Activated CD8-positive, alpha-beta memory T cell treated with anti-CD3 and anti-CD28 coated beads, Interleukin-2, amount 50 U/mL, for 1 hour (primary cell): ENCODE measurements around the gene CTDP1.

Experiments
- DNase-seq: peaks from one replicate; pipeline ENCODE4 v3.0.0-alpha.2; 2020; ENCODE audit errors: extremely low read depth

Gene CTDP1

DNA sequence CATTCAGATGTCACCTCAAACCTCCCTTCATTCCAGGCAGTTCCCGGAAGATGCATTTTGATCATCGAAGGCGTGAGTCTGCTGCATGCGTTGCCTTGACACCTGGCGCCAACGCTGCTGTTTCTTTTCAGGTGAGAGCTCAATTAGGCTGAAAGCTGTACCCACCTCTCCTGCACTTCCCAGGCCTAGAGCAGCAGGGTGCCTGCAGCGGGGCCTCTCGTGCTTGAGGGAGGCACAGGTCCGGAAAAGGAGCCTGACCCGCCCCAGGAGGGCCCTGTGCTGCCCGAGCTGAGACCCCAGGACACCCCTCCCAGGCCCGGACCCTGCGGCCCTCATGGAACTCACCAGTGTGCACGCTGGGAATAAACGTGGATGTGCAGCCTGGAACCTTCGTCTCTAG, 86.7 kb downstream of the CTDP1 start:
- DNase-seq = no peak

DNA sequence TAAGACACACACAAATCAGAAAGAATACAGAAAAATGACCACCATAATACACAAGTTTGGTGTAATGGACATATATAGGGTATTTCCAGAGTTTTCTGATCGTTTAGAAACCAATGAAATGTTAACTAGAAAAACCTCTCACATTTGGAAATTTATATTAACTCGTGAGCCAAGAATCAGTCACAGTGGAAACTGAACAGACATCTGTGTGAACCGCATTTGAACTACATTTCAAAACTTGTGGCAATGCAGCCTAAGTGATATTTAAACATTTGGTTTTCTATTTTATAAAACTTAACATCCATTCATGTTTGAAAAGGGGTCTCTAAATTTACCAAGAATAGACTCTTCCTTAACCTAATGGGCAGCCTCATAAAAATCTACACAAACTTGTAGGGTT, 89.1 kb downstream of the CTDP1 start:
- DNase-seq = no peak

DNA sequence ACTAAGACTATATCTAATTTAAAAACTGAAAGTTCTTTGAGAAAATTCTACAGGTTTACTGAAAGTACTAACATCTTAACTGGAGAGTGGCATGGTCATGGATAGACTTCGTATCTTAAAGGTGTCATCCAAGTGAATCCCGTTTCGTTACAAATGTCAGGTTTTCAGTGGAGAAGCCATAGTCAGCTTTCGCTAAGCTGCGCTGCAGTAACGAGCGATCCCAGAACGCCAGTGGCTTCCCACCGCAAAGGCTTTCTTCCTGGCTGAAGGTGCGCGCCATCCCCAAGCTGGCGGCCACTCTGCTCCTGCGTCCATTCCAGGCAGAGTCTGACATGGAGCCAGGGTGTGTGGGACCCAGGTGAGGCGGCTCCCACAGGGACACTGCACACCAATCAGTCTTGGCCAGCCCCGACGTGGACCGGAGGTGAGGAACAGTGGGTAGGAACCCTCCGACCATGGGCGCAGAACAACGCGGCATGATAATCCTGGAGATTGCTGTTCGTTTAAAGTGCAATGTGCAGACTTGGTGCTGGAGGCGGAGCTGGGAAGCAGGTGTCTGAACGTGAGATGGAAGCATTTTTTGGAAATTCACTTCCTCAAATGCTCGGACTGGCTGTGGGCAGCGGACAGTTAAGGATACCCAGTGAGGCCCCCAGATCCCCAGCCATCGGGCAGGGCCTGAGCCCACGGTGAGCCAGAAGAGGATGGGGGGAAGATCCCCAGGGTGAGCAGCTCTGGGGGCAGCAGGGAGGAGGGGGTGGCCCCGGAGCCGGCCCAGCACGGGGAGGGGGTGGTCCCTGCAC, 90.3 kb downstream of the CTDP1 start:
- DNase-seq = no peak

DNA sequence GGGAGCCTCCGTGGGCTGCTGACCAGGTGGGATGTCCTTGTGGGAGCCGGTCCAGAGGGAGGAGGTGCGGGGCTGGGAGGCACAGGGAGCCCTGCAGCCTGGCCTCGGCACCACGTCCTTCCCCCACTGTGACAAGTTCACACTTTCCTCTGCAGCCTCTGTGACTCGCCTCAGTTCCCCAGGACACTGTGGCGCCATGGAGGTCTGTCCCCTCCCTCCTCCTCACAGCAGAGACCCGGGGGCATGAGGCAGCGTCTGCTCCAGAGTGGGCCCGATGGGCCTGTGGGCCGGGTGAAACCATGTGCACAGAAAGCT, 90.9 kb downstream of the CTDP1 start:
- DNase-seq = no peak

DNA sequence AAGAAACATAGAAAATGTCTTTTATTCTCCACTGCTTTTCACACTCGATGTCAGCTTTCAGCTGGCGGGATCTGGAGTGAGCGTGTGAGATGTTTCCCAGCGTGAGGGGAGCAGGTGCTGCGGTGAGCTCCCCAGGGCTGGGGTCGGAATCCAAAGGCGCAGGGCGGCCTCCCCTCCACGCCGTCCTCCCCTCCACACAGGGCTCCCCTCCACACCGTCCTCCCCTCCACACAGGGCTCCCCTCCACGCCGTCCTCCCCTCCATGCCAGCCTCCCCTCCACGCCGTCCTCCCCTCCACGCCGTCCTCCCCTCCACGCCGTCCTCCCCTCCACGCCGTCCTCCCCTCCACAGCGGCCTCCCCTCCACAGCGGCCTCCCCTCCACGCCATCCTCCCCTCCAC, 91.2 kb downstream of the CTDP1 start:
- DNase-seq = no peak

DNA sequence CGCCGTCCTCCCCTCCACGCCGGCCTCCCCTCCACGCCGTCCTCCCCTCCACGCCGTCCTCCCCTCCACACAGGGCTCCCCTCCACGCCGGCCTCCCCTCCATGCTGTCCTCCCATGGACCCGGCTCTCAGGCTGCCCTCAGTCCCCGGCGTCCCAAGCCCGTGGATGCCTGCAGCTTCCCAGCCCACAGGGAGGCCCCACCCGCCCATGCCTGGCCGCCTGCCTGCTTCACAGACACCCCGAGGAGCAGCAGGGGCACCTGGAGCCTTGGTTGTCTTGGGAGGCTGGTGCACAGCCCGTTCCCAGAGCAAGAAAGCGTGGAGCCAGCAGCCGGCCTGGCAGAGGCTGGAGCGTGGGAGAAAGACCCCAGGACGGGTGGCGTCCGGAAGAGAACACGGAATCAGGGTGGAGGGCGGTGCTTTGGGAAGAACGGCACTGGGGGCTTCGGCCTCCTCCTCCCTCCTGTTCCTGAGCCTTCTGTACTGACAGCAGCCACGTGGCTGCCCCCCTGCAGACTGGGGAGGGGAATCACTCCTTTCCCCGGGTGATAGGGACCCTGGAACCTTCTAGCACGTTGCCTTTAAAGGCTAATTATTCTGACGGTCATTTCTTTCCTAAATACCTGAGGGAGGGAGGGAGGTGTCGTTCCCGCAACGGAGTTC, 92.0 kb downstream of the CTDP1 start:
- no peak for DNase-seq

DNA sequence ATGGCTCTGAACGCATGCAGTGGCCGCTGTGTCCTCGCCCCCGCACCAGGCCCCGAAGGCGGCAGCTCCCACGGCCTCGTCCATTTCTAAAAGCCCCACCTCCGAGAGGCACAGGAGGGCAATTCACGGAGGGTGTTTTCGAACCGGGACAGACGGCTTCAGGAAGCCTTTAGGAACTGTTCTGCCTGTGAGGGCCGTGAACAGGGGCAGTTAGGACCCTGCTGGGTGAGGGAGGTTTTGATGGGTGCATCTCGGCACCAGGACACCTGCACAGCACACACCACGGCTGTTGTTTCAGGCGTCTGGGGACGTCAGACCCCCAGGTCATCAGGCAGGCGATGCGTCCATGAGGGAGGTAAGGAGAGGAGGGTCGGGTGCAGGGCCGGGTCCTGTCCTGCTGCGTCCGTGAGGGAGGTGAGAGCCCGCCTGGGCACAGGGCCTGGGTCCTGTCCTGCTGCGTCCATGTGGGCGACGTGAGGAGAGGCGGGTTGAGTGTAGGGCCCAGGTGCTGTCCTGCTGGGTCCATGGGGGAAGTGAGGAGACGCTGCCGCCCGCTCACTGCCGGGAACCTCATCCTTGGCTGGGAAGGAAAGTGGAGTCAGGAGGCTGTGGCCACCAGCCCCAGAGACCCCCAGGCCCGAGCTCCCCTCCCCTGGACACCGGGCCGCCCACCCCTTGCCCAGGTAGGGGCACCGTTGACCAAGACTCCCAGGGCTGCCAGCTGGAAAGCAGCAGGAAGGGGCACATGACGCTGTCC, 92.7 kb downstream of the CTDP1 start:
- DNase-seq = no peak

DNA sequence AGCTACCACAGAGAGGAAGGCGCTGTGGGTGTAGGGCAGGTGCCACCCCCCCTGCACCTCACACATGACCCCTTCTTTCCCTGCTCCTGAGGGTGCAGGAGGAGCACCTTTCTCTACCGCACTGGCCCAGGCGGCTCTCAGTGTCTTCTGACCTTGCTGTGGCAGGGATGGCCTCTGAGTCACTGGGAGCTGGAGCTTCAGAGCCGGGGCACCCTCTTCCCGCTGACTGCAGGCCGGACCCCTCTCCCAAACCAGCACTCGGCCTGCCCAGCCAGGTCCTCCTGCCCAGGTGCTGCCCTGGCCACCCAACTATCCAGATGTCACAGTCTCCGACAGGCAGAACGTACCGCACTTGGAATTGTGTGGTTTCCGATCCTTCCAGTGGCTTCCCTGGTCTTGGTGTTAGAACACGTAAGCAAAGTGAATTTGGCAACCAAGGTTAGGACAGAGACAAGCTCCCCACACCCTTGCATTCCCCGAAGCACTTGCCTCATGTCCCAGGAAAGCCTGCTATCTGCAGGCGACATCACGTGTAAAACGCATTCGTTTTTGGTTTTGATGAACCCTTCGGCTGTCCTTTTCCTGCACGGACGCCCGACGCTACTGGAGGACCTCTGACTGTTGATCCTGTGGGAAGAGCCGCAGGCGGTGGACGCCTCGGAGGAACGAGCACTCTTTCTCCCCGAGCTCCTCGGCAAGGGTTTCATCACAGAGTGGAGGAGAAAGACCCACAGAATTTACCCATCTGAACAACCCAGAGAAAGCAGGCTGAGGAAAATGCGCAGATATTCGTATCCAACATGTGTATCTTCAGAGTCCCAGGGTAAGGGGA, 93.5 kb downstream of the CTDP1 start:
- no peak for DNase-seq

DNA sequence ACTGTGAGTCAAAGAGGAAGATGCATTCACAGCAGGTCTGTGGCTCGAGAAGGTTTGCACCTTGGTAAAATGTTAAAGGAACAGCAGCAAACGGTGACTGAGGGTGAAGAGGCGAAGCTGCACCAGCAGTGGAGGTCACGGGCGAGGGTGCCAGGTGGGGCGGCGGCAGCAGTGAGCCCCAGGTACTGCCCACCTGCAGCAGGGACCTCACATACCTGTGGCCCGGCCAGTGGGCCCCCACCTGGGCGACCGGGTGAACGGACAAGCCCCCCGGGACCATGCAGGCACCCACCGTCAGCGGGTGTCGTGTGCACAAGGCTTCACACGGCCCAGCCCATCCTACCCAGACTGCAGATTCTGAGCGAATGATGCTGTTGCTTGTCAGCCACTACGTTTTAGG, 94.5 kb downstream of the CTDP1 start:
- no peak for DNase-seq

DNA sequence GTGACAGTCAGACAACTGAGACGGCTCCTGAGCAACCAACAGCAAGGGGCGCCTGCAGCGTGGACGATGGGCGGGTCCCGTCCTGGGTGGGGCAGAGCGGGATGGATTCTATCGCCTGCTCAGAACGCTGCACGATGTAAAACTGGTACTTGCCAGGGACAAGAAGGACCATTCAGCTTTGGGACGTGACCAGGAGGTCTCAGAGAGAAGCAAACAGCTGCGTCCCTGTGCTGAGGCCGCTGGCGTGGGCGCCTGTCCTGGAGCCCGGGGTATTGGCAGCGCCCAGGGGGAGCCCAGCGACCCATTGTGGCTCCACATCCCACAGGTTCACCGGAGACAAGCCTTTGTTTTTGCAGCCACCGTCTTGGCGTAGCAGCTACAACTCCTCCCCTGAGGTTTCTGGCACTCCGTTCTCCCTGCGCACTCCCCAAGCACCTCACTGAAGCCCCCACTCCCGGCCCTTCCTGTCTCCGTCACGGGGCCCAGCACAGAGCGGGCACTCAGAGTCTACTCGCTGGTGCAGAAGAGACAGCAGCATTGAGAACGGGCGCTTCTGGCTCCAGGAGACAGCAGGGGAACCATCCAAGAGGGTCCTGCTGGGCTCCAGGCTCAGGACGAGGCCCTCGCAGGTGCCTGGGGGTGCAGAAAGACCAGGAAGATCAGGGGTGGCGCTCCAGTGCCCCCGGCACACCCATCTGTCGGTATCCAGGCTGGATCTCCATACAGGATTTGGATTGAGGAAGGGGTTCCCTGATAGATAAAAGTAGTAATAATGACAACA, 96.0 kb downstream of the CTDP1 start:
- DNase-seq = no peak

DNA sequence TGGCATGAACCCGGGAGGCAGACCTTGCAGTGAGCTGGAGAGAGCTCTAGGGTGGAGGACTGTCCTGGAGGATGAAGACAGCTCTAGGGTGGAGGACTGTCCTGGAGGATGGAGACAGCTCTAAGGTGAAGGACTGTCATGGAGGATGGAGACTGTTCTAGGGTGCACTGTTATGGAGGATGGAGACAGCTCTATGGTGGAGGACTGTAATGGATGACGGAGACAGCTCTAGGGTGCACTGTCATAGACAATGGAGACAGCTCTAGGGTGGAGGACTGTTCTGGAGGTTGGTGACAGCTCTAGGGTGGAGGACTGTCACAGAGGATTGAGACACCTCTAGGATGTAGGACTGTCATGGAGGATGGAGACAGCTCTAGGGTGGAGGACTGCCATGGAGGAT, 97.1 kb downstream of the CTDP1 start:
- DNase-seq = no peak

DNA sequence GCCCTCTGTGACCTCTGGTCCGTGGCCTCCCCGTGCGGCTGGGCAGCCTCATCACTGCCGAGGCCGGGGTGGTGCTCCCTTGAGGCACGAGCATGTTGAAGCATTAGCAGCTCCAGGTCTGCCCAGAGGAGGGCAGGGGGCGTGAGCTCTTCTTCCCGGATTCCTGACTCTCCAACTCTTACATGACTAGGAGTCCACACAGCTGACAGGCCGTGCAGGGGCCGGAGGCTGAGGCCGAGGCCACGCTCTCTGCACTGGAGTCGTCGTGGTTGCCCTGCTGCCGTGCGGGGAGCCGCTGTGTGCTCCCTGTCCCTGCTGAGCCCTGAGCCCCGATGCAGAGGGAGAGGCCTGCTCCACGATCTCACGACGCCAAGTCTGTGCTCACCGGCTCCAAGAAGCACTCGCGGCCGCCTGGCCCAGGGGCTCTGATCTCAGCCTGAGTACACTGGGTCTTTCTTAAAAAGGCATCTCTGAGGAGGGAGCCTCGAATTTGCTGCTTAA, 98.7 kb downstream of the CTDP1 start:
- no peak for DNase-seq

DNA sequence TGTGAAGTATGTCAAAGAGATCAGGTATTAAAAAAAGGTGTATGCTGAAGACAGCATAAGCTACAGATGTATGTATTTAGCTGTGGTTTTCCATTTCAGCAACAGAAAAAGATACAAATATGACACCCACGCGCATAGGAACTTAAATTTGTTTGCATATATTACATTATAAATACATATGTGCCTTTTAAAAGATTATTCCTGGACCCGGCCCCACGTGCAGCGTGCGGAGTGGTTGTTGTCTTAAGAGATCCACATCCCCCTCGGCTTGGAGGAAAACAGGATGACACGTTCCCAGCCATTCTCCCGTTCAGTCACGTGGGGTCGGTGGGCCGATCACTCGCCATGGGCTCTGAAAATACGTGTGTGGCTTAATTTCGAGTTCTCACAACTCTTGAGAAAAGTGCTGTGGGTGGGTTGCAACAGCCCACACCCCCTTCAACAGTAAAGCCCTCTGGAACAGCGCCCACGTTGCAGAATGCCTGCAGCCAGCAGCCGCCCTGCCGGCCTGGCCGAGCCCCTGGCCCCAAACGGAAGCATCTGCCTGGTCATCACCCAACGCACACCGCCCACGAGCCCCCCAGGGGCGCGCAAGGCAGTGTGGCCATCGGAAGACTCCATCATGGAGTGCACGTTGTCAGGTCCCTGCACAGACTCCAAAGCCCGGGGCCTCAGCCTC, 99.6 kb downstream of the CTDP1 start:
- DNase-seq = no peak

DNA sequence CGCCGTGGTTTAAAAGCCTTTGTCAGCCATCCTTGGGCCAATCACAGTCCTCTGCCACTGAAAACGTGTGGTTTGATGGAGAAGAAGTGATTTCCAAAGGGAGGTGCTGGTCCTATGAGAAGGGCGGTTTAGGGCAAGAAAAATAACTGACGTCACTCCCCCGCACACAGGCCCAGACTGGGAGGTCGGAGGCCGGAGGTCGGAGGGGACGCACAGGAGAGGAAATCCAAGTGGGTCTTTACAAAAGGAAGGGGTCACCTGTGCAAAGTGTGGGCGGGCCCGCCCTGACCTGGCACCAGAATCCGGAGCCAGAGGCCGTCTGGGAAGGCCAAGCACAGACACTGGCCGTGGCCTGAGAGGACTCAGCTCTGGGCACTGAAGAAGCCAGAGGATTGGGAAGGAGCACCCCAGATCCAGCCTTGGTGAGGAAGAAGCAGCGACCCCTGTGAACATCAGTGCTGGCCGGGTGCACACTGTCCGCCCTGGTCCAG, 100.1 kb downstream of the CTDP1 start:
- DNase-seq = no peak

DNA sequence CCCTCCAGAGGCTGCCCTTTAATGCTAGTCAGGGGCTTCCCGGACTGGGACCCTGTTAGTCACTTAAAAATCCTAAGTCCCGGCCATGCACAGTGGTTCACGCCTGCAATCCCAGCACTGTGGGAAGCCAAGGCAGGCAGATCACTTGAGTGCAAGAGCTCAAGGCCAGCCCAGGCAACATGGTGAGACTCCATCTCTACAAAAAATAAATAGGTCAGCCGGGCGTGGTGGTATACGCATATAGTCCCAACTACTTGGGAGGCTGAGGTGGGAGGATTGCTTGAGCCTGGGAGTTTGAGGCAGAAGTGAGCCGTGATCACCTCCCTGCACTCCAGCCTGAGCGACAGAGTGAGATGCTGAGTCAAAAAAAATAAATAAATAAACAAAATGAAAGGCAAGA, 100.9 kb downstream of the CTDP1 start:
- no peak for DNase-seq

DNA sequence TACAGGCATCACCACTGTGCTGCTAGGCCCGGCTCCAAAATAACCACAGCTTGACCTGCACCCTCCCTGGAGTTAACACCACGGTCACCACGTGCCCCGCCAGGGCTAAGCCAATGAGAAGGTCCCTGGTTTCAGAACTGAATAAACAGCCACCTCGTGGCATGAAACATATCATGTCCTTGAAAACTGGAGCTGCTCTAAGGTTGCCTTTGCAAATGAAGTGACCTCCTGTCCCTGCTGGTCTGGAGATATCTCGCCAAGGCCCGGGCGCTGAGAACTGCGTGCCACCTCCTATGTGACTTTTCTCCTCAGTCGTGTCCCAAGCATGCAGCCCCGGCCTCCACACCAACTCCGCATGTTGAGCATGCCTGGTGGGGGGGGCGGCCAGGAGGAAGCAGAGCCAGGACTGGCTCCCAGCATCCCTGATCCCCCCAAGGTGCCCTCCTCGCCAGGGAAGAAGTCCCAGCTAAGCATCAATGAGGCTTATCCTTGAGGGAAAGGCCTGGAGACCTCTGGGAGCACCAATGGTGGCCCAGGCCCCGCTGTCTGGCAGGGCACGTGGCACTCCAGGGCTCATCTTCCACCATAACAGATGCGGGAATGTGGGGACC, 101.8 kb downstream of the CTDP1 start:
- DNase-seq = no peak

DNA sequence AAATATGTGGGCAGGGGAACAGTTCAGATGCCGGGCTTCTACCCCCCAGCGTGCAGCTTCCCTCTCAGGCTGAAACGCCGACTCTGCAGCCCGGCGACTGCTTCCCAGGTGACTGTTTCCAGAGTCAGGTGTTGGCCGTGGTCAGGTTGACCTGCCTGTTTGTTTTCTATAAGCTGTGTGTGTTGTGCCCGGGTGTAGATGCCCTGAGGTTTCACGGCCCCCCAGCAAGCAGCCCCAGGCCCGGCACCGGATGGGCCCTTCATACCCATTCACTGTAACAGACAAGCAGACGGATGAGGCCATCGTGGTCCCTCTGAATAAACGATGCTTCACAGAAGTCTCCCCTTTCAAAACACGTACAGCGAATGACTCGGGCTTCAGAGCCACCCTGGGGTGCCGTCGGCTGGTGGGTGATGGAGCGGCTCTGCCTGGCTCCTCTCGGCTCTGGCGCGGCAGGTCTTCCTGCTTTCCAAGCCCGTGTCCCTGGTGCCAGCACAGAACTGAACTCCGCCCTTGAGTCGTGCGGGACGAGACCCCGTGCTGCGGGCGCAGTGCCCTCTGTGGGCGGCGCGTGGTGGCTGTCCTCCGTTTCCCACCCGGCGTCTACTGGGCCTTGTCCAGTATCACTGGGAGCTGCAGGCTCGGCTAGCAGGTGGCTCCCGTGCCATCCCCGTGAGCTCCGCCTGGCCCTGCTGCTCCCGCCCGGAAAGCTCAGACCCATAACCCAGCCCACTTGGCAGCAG, 103.1 kb downstream of the CTDP1 start:
- DNase-seq = no peak

DNA sequence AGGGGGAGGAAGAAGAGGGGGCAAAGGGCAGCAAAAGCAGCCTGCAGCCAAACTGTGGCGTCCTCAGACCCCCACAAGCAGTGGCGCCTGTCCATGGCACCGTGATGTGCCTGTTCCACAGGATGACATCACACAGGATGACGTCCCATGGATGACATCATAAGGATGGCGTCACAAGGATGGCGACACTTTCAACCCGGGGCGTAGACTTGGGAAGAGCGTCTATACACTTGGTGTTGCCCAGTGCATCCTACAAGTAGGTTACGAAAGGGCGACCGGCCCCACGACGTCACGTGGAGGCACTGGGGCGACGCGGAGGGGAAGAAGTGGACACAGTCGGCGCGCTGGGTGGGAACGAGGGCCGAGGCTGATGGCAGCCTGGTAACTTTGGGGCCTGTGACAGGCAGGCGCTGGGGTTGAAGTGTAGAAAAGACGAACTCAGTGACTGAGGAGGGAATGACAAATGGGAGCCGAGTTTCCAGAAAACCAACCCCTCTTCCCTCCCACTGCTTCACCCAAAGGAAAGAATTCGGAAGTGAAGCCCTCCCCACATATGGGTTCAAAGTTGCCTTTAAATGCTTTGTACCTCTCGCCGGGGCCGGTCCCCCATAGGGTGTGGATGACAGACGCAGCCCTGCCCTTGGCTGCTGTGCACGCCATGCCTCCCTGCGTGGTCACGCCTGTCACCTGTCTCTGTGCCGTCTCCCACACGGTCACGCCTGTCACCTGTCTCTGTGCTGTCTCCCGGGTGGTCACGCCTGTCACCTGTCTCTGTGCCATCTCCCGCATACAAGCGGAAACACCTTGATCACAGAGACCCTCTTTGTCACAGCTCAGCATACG, 104.7 kb downstream of the CTDP1 start:
- DNase-seq = no peak
